PC-9 (cell line): ENCODE data around the gene SRGAP1. TPM values are rescaled to one million over a fixed set of nuclear protein-coding genes. Genes with fewer than 3 reads are reported as not detected.

Source experiments
- BruUV-seq: library from RNA; stranded (reverse); fragments of 400-500 nt; replicated peaks from 2 replicates; lab custom pipeline; 2021; lab: Mats Ljungman, UMichigan
- CTCF ChIA-PET: fragments of 300-600 bp; sonication (Branson Sonifier 250); formaldehyde crosslinking; loops from one replicate; lab custom pipeline; 2022; ENCODE audit warnings: antibody characterized with exemption; lab: Charles Lee
- POLR2A ChIA-PET: fragments of 300-600 bp; sonication (Branson Sonifier 250); formaldehyde crosslinking; loops from one replicate; lab custom pipeline; 2022; ENCODE audit warnings: antibody characterized with exemption; ENCODE audit not compliant: unreplicated experiment; lab: Charles Lee
- DNase-seq, 2 experiments: peaks; one replicate each; pipeline versions ENCODE4 v3.0.0 to v3.0.0-alpha.2; 2015 to 2022; ENCODE audit warnings: mixed read lengths in 1 of 2
- H2AFZ ChIP-seq: fragments of 200-600 bp; sonication (generic); 2 replicates; pipeline ENCODE4 v1.8.1; 2017; ENCODE audit warnings: antibody characterized with exemption
- H3F3A ChIP-seq: fragments of 200-600 bp; sonication (generic); 2 replicates; pipeline ENCODE4 v1.8.1; 2017; ENCODE audit warnings: antibody characterized with exemption, mild to moderate bottlenecking, low read depth; ENCODE audit not compliant: insufficient read depth
- H3K27ac ChIP-seq: fragments of 200-600 bp; sonication (generic); 2 replicates; pipeline ENCODE4 v1.6.1; 2016; ENCODE audit warnings: mixed run types
- H3K27me3 ChIP-seq: fragments of 200-600 bp; sonication (generic); 2 replicates; pipeline ENCODE4 v1.6.1; 2016; ENCODE audit warnings: low read depth, mixed run types; ENCODE audit not compliant: insufficient read depth
- H3K36me3 ChIP-seq: fragments of 200-600 bp; sonication (generic); 2 replicates; pipeline ENCODE4 v1.6.1; 2016; ENCODE audit warnings: low read depth, mixed run types
- H3K4me1 ChIP-seq: fragments of 200-600 bp; sonication (generic); replicated peaks from 2 replicates; pipeline ENCODE4 v1.6.1; 2016; ENCODE audit warnings: mixed run types; ENCODE audit not compliant: insufficient read depth
- H3K4me2 ChIP-seq: fragments of 200-600 bp; sonication (generic); 2 replicates; pipeline ENCODE4 v1.6.1; 2017; ENCODE audit warnings: mixed run types
- H3K4me3 ChIP-seq: fragments of 200-600 bp; sonication (generic); 2 replicates; pipeline ENCODE4 v1.6.1; 2016; ENCODE audit warnings: mixed run types
- H3K79me2 ChIP-seq: fragments of 200-600 bp; sonication (generic); 2 replicates; pipeline ENCODE4 v1.6.1; 2017; ENCODE audit warnings: low read depth, mixed run types
- H3K9me2 ChIP-seq: fragments of 200-600 bp; sonication (generic); 2 replicates; pipeline ENCODE4 v1.8.1; 2017; ENCODE audit warnings: mild to moderate bottlenecking; ENCODE audit not compliant: insufficient read depth
- H3K9me3 ChIP-seq: fragments of 200-600 bp; sonication (generic); 2 replicates; pipeline ENCODE4 v1.8.1; 2016; ENCODE audit warnings: low read depth; ENCODE audit not compliant: insufficient read depth
- H4K20me1 ChIP-seq: fragments of 200-600 bp; sonication (generic); 2 replicates; pipeline ENCODE4 v1.8.1; 2017; ENCODE audit not compliant: insufficient read depth
- EZH2 ChIP-seq: fragments of 200-600 bp; sonication (generic); IDR thresholded peaks from 2 replicates; pipeline ENCODE4 v1.8.0; 2017; ENCODE audit warnings: antibody characterized with exemption, low read depth
- intact Hi-C: fragments of 100-400 bp; cut with micrococcal nuclease; formaldehyde crosslinking; loops from one replicate; pipeline ENCODE4 v1.10.0; 2022; ENCODE audit not compliant: unreplicated experiment
- total RNA-seq: library from RNA; stranded (reverse); gene quantifications from 2 replicates; pipeline ENCODE4 v1.2.3, GENCODE V29; 2021
- TF ChIP-seq, protein P1 (sequence below): fragments of 200-600 bp; sonication (generic); conservative IDR thresholded peaks from 2 replicates; pipeline ENCODE4 v1.6.1; 2017; ENCODE audit warnings: mixed run types, antibody characterized with exemption, mild to moderate bottlenecking, moderate library complexity

Gene SRGAP1
- total RNA-seq, 1 experiment from 2014 or later: 24.5 TPM

DNA sequence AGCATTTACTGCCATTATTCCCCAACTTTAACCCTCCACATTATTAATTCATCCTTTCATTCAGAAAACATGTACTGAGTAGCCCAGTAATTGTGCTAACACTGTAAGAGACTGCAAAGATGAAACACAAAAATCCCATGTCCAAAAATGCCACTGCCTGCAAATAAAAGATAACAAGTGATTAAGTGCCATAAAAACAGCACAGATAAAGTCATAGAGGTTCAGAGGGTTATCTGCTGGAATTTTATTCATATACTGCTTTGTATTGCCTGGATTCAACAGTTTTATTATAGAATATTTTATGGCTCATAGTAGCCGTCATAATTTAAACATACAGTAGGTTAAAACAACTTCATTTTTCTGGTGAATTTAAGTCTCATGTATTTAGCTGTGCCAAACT is 199.7 kb downstream of the SRGAP1 start:
- Histone ChIP-seq H3K9me3 (peaks cover 3% of the 10 kb centered on the region; the same call in 1 of the 2 replicates), H3K4me1 (no peaks in the 10 kb centered on the region), H3K36me3 (peaks cover 38% of the 10 kb centered on the region), H3K4me3 (no peak overlapping the region), H3K27me3 (no peaks in the 10 kb centered on the region), H3K4me2 (no peak overlapping the region), H2AFZ (no peak overlapping the region), H3K79me2 (peaks cover 8% of the 10 kb centered on the region; the same call in 1 of the 2 replicates), H3K9me2 (no peaks in the 10 kb centered on the region), H3F3A (peaks cover 17% of the 10 kb centered on the region; the same call in 1 of the 2 replicates), H4K20me1 (no peaks in the 10 kb centered on the region), H3K27ac (no peak overlapping the region)
- intact Hi-C loops: no loop called here
- no peak for DNase-seq
- no TSS peak for BruUV-seq
- POLR2A ChIA-PET: interaction anchor here (0.6 kb wide), 1 partner anchor 72 kb away, joined by 4 read pairs; no protein-coding TSS in a partner anchor
- no peak for TF ChIP-seq EZH2
- TF ChIP-seq, protein P1, sequence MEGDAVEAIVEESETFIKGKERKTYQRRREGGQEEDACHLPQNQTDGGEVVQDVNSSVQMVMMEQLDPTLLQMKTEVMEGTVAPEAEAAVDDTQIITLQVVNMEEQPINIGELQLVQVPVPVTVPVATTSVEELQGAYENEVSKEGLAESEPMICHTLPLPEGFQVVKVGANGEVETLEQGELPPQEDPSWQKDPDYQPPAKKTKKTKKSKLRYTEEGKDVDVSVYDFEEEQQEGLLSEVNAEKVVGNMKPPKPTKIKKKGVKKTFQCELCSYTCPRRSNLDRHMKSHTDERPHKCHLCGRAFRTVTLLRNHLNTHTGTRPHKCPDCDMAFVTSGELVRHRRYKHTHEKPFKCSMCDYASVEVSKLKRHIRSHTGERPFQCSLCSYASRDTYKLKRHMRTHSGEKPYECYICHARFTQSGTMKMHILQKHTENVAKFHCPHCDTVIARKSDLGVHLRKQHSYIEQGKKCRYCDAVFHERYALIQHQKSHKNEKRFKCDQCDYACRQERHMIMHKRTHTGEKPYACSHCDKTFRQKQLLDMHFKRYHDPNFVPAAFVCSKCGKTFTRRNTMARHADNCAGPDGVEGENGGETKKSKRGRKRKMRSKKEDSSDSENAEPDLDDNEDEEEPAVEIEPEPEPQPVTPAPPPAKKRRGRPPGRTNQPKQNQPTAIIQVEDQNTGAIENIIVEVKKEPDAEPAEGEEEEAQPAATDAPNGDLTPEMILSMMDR: no peak
- CTCF ChIA-PET: no interaction called here

DNA sequence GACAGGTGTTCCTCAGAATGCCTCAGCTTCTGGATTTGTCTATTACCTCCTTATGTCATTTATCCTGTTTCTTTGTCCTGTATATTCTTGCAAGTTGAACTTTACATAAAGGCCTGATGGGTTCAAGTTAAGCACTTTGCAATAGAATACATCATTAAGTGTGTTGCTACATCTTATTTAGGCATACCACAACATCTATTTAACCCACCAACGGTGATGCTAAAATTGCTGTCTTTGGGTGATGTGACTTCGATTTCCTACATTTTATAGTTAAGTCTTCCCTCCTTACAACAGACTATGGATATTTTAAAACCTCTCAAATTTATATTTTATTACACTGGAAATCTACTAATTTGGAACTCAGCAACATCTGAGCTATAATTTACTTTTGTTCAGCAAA is 206.6 kb downstream of the SRGAP1 start:
- Histone ChIP-seq H4K20me1 (no peaks in the 10 kb centered on the region), H3K4me2 (no peak overlapping the region), H3K36me3 (peaks cover 17% of the 10 kb centered on the region; the same call in 1 of the 2 replicates), H3K27ac (no peak overlapping the region), H3K4me3 (no peak overlapping the region), H3K4me1 (no peaks in the 10 kb centered on the region), H3K27me3 (no peaks in the 10 kb centered on the region), H3K9me3 (peaks cover 3% of the 10 kb centered on the region; the same call in 1 of the 2 replicates), H3K79me2 (no peaks in the 10 kb centered on the region), H3K9me2 (no peaks in the 10 kb centered on the region), H3F3A (peaks cover 14% of the 10 kb centered on the region), H2AFZ (no peak overlapping the region)
- TF ChIP-seq EZH2: no peak
- TF ChIP-seq, protein P1: no peak
- intact Hi-C loops: no loop called here
- DNase-seq: no peak
- ChIA-PET POLR2A (no interaction called here), CTCF (no interaction called here)
- no TSS peak for BruUV-seq

DNA sequence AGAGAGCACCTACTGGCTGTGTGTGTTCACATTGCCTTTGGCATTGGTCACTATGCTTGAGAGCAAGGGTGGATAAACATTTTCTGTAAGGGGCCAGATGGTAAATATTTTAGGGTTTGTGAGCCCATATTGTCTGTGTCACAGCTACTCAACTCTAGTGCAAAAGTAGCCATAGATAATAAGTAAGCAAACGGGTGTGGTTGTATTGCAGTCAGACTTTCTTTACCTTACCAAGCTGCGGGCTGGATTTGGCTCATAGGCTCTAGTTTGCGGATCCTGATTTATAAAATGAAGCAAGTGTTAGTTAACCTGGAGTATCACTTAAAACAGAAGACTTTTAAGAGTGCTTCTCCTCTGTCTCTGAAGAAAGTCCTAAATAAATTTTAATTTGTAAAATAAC is 208.6 kb downstream of the SRGAP1 start:
- H3K27ac ChIP-seq: no peak overlapping the region
- H3K4me3 ChIP-seq: no peak overlapping the region
- intact Hi-C loops: no loop called here
- H3K9me2 ChIP-seq: no peaks in the 10 kb centered on the region
- no peaks in the 10 kb centered on the region for H3K79me2 ChIP-seq
- ChIA-PET CTCF (no interaction called here), POLR2A (no interaction called here)
- no peak overlapping the region for H2AFZ ChIP-seq
- no peak for DNase-seq
- peaks cover 14% of the 10 kb centered on the region; the same call in 1 of the 2 replicates for H3K36me3 ChIP-seq
- no peaks in the 10 kb centered on the region for H3K27me3 ChIP-seq
- H3K4me2 ChIP-seq: no peak overlapping the region
- BruUV-seq: no TSS peak
- peaks cover 5% of the 10 kb centered on the region for H3F3A ChIP-seq
- TF ChIP-seq, protein P1: no peak
- no peak for TF ChIP-seq EZH2
- H3K4me1 ChIP-seq: no peaks in the 10 kb centered on the region
- H4K20me1 ChIP-seq: no peaks in the 10 kb centered on the region
- no peaks in the 10 kb centered on the region for H3K9me3 ChIP-seq
